ENCODE measurements around the gene FLT3. TPM values are rescaled to one million over a fixed set of nuclear protein-coding genes. Genes with fewer than 3 reads are reported as not detected.

FLT3 gene
- total and polyA plus RNA-seq, 11 donors: 0.09 to 0.48 (median 0.21) TPM; not detected in 2

DNA sequence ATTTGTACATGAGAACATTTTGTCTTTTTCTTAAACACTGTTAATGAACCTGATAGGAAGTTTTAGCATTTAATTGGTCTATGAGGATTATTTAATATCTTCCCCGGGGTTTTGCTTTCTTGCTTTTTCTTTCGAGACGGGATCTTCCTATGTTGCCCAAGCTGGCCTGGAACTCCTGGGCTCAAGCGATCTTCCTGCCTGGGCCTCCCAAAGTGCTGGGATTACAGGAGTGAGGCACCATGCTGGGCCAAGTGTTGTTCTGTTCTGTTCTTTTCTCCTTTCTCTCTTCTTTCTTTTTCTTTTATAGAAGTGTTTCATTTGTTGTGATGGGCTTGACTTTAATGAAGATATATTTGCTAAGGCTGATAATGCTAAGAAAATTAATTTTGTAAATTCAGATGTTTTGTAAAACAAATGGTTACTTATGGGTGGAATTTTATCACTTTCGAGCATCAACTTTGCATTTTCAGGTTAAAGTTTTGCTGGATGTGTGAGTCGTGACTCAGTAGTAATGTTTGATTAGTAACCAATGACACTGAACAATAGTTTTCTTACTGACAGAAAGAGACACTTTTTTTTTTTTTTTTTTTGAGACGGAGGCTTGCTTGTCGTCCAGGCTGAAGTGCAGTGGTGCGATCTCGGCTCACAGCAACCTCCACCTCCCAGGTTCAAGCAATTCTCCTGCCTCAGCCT is 40.2 kb upstream of the FLT3 start:
- Histone ChIP-seq H3K4me3 (peak overlapping the region in 8 of 12 donors; percentile 86 to 100 (median 95)), H3K4me1 (peaks cover 0 to 51% (median 27%) of the 10 kb centered on the region in 12 donors), H3K9me3 (no peaks in the 10 kb centered on the region), H3K27me3 (no peaks in the 10 kb centered on the region), H3K27ac (peak overlapping the region in 1 of 12 donors; percentile 75), H3K36me3 (no peaks in the 10 kb centered on the region)
- intact Hi-C loops (cut with DNase I): loop anchor here in 1 of 10 donors (10.0 kb wide), 1 partner anchor 114 kb away; no protein-coding TSS in a partner anchor
- 65 to 76% (median 69%) methylated on average over 10 of the region's 10 CpGs for WGBS, 4 donors
- ATAC-seq (no peak), DNase-seq (no peak)
- TF ChIP-seq, protein P1, sequence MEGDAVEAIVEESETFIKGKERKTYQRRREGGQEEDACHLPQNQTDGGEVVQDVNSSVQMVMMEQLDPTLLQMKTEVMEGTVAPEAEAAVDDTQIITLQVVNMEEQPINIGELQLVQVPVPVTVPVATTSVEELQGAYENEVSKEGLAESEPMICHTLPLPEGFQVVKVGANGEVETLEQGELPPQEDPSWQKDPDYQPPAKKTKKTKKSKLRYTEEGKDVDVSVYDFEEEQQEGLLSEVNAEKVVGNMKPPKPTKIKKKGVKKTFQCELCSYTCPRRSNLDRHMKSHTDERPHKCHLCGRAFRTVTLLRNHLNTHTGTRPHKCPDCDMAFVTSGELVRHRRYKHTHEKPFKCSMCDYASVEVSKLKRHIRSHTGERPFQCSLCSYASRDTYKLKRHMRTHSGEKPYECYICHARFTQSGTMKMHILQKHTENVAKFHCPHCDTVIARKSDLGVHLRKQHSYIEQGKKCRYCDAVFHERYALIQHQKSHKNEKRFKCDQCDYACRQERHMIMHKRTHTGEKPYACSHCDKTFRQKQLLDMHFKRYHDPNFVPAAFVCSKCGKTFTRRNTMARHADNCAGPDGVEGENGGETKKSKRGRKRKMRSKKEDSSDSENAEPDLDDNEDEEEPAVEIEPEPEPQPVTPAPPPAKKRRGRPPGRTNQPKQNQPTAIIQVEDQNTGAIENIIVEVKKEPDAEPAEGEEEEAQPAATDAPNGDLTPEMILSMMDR (IDR thresholded peaks at IDR 0.05): no peak
- TF ChIP-seq POLR2A (IDR thresholded peaks at IDR 0.05): no peak

DNA sequence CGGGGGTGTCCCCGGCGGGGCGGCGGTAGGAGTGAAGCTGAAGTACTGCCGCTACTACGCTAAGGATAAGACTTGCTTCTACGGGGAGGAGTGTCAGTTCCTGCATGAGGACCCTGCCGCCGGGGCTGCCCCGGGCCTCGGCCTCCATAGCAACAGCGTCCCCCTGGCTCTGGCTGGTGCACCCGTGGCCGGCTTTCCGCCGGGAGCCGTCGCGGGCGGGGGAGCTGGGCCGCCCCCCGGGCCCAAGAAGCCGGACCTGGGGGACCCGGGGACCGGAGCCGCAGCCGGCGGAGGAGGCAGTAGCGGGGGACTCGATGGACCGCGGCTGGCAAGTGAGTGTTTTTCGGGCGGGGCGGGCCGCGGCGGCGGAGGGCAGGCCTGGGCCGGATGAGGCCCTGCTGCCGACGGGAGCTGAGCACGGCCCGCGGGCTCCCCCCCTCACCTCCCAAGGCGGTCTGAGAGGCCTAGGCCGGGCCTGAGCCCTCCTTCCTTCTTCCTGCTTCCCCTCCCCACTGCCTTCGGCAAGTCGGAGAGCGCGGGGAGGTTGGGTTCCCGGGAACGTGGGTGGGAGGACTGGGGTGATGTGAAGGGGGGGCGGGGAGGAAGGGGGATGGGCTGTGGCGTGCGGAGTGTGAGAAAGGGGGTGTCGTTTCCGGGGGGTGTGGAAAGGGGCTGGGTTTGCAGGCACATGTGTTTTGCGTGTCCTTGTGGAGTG is 38.5 kb upstream of the FLT3 start:
- TF ChIP-seq, protein P1 (IDR thresholded peaks at IDR 0.05): no peak
- TF ChIP-seq POLR2A (IDR thresholded peaks at IDR 0.05): peak in 1 of 2 donors; percentile 38
- no peaks in the 10 kb centered on the region for H3K36me3 ChIP-seq
- H3K4me3 ChIP-seq: peak overlapping the region; percentile 51 to 100 (median 92)
- peak overlapping the region; percentile 73 to 99 (median 98) for H3K27ac ChIP-seq
- 0 to 3% (median 1%) methylated on average over 29 to 60 of the region's 60 CpGs for WGBS, 4 donors
- H3K27me3 ChIP-seq: no peaks in the 10 kb centered on the region
- DNase-seq (peak; percentile 87 to 91 (median 89)), ATAC-seq (peak; percentile 79 to 84 (median 81))
- no peaks in the 10 kb centered on the region for H3K9me3 ChIP-seq
- intact Hi-C loops (cut with DNase I): loop anchor here in 2 of 10 donors (5.0 to 10.0 kb wide), 2 partner anchors 516 to 578 kb away; partner anchors contain the start of genes POMP (in 1 of the 2) and SLC46A3 (in 1 of the 2)
- H3K4me1 ChIP-seq: peaks cover 0 to 51% (median 27%) of the 10 kb centered on the region in 12 donors

DNA sequence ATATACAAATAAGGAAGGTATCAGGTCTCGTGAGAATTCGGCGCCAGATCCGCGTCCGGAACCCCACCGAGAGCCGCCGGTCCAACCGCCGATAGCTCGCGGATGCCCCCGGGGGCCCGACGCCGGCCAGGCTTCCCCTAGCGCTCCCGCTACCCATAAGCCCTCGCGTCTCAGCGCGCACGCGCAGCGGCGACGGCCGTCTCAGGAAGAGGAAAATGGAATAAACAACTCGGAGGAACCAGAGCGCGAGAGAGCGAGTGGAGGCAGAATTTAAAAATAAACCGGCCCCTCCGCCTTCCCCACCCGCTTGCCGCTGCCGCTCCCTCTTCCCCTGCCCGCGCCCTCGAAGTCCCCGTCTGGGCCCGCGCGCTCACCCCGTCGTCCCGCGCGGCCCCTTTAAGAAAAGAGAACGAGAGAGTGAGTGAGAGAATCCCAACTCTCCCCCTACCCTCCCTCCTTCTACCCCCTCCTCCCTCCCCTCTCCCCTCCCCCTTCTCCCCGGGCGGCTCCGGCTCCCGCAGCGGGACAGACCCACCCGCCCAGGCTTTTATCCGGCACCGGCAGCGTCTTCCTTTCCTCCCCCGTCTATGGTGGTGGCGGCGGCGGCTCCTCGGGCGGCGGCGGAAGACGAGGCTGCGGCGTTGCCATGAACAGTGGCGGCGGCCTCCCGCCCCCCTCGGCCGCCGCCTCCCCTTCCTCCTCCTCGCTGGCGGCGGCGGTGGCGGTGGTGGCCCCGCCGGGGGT is 37.8 kb upstream of the FLT3 start, which contains the start of gene PAN3:
Gene PAN3, plus strand, starts transcription at position 534 of the 744 bp plus-strand sequence. Its CDS starts 113 bp downstream, at position 647.
- H3K36me3 ChIP-seq: no peaks in the 10 kb centered on the region
- DNase-seq (peak; percentile 92 to 98 (median 94)), ATAC-seq (peak; percentile 75 to 89 (median 88))
- no peaks in the 10 kb centered on the region for H3K27me3 ChIP-seq
- intact Hi-C loops (cut with DNase I): loop anchor here in 2 of 10 donors (5.0 to 10.0 kb wide), 2 partner anchors 517 to 579 kb away; partner anchors contain the start of genes POMP (in 1 of the 2) and SLC46A3 (in 1 of the 2)
- peak within 1 kb of the TSS; percentile 73 to 99 (median 98) for H3K27ac ChIP-seq
- 0 to 1% (median 1%) methylated on average over 57 to 84 of the region's 84 CpGs for WGBS, 4 donors
- TF ChIP-seq POLR2A (IDR thresholded peaks at IDR 0.05): peak in 1 of 2 donors; percentile 58
- TF ChIP-seq, protein P1 (IDR thresholded peaks at IDR 0.05): peak in 4 of 12 donors; percentile 15 to 44 (median 25)
- peaks cover 0 to 48% (median 26%) of the 10 kb centered on the region in 12 donors for H3K4me1 ChIP-seq
- peak within 1 kb of the TSS; percentile 51 to 100 (median 92) for H3K4me3 ChIP-seq
- H3K9me3 ChIP-seq: no peaks in the 10 kb centered on the region

Data from heart left ventricle (tissue), 16 donors.